Hepatocyte (in vitro differentiated cells): ENCODE results near the gene CAPN13. TPM values are rescaled to one million over a fixed set of nuclear protein-coding genes. Genes with fewer than 3 reads are reported as not detected.

Experiments used
- DNase-seq: peaks from one replicate; pipeline ENCODE4 v3.0.0-alpha.2; 2016; ENCODE audit warnings: low spot score
- H2AFZ ChIP-seq: fragments of 200-600 bp; sonication (generic); 2 replicates; pipeline ENCODE4 v1.6.0; 2016; ENCODE audit warnings: antibody characterized with exemption, mild to moderate bottlenecking
- H3K27ac ChIP-seq: fragments of 200-600 bp; sonication (generic); 2 replicates; pipeline ENCODE4 v1.5.1; 2016; ENCODE audit warnings: mild to moderate bottlenecking
- H3K27me3 ChIP-seq: fragments of 200-600 bp; sonication (generic); 2 replicates; pipeline ENCODE4 v1.6.1; 2016
- H3K36me3 ChIP-seq: fragments of 200-600 bp; sonication (generic); replicated peaks from 2 replicates; pipeline ENCODE4 v1.5.1; 2016; ENCODE audit warnings: low read depth; ENCODE audit not compliant: insufficient read depth
- H3K4me1 ChIP-seq: fragments of 200-600 bp; sonication (generic); 2 replicates; pipeline ENCODE4 v1.5.1; 2016; ENCODE audit warnings: mild to moderate bottlenecking, moderate library complexity; ENCODE audit not compliant: insufficient read depth
- H3K4me2 ChIP-seq: fragments of 200-600 bp; sonication (generic); 2 replicates; pipeline ENCODE4 v1.6.0; 2016
- H3K4me3 ChIP-seq: fragments of 200-600 bp; sonication (generic); 2 replicates; pipeline ENCODE4 v1.5.1; 2016; ENCODE audit warnings: mild to moderate bottlenecking
- H3K79me2 ChIP-seq: fragments of 200-600 bp; sonication (generic); 2 replicates; pipeline ENCODE4 v1.6.0; 2017; ENCODE audit warnings: mild to moderate bottlenecking
- H3K9me2 ChIP-seq: fragments of 200-600 bp; sonication (generic); replicated peaks from 2 replicates; pipeline ENCODE4 v1.6.0; 2017; ENCODE audit warnings: mild to moderate bottlenecking; ENCODE audit not compliant: insufficient read depth
- H3K9me3 ChIP-seq: fragments of 200-600 bp; sonication (generic); 2 replicates; pipeline ENCODE4 v1.5.1; 2016; ENCODE audit warnings: low read depth, mild to moderate bottlenecking
- H4K20me1 ChIP-seq: fragments of 200-600 bp; sonication (generic); 2 replicates; pipeline ENCODE4 v1.6.0; 2016; ENCODE audit warnings: mild to moderate bottlenecking; ENCODE audit not compliant: insufficient read depth, poor library complexity, severe bottlenecking
- EZH2 ChIP-seq: fragments of 200-600 bp; sonication (generic); IDR thresholded peaks from 2 replicates; pipeline ENCODE4 v1.6.1; 2016; ENCODE audit warnings: antibody characterized with exemption, mild to moderate bottlenecking, borderline replicate concordance
- EZH2phosphoT487 ChIP-seq: fragments of 200-600 bp; sonication (generic); IDR thresholded peaks from one replicate; pipeline ENCODE4 v1.6.1; 2018; ENCODE audit warnings: antibody characterized with exemption, mild to moderate bottlenecking, low read depth, moderate library complexity; ENCODE audit not compliant: unreplicated experiment, severe bottlenecking
- WGBS: methylation state at CpG from one replicate; pipeline ENCODE4 v1.1.6; 2016; ENCODE audit warnings: low lambda C conversion rate; ENCODE audit errors: missing lambda C conversion rate; 5-methylcytosine and 5-hydroxymethylcytosine counted together
- polyA plus RNA-seq: library from polyadenylated mRNA; unstranded; fragments of >200 nt; fragmentation: Nextera tagmentation; extraction: Ambion mirVana; gene quantifications from 2 replicates; pipeline ENCODE4 v1.2.1, GENCODE V29; 2016
- total RNA-seq: library from RNA; depleted of rRNA; stranded (reverse); fragments of >200 nt; gene quantifications from 2 replicates; pipeline ENCODE4 v1.2.3, GENCODE V29; 2014
- TF ChIP-seq, protein P1 (sequence below): fragments of 200-600 bp; sonication (generic); IDR thresholded peaks from 2 replicates; pipeline ENCODE4 v1.5.1; 2016; ENCODE audit warnings: antibody characterized with exemption, mild to moderate bottlenecking; ENCODE audit not compliant: poor library complexity

The CAPN13 gene
- total and polyA plus RNA-seq, 2 experiments from 2014 or later: 5.9 to 6.0 TPM

DNA sequence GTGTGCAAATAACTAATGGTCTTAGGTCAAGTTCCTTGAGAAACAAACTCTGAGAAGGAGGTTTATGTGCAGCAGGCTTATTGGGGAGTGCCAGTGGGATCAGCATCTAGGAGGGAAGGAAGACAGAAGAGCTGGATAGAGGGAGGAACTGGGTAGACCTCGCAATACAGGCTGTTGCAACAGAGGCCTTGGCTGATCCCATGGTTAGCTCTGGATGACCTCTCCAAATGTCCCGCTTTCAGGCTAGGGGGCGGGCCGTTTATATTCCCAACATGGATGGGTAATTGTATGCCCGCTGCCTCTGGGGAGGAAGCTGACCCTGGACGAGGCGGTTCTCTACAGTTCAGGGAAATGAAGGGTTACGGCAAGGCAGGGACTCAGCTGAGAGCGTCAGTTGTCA, 14.7 kb upstream of the CAPN13 start:
- no peak for TF ChIP-seq EZH2phosphoT487
- TF ChIP-seq, protein P1, sequence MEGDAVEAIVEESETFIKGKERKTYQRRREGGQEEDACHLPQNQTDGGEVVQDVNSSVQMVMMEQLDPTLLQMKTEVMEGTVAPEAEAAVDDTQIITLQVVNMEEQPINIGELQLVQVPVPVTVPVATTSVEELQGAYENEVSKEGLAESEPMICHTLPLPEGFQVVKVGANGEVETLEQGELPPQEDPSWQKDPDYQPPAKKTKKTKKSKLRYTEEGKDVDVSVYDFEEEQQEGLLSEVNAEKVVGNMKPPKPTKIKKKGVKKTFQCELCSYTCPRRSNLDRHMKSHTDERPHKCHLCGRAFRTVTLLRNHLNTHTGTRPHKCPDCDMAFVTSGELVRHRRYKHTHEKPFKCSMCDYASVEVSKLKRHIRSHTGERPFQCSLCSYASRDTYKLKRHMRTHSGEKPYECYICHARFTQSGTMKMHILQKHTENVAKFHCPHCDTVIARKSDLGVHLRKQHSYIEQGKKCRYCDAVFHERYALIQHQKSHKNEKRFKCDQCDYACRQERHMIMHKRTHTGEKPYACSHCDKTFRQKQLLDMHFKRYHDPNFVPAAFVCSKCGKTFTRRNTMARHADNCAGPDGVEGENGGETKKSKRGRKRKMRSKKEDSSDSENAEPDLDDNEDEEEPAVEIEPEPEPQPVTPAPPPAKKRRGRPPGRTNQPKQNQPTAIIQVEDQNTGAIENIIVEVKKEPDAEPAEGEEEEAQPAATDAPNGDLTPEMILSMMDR: no peak
- no peak for TF ChIP-seq EZH2
- no peak overlapping the region for H2AFZ ChIP-seq
- no peak overlapping the region for H3K4me3 ChIP-seq
- H3K4me1 ChIP-seq: no peaks in the 10 kb centered on the region
- H4K20me1 ChIP-seq: no peaks in the 10 kb centered on the region
- no peaks in the 10 kb centered on the region for H3K36me3 ChIP-seq
- H3K4me2 ChIP-seq: no peak overlapping the region
- no peaks in the 10 kb centered on the region for H3K27me3 ChIP-seq
- no peaks in the 10 kb centered on the region for H3K9me3 ChIP-seq
- no peak overlapping the region for H3K27ac ChIP-seq
- no peaks in the 10 kb centered on the region for H3K79me2 ChIP-seq
- H3K9me2 ChIP-seq: no peaks in the 10 kb centered on the region
- no peak for DNase-seq
- WGBS: 79% methylated on average over 9 of the region's 9 CpGs

- no peak overlapping the region for H3K4me2 ChIP-seq
- H3K9me2 ChIP-seq: no peaks in the 10 kb centered on the region
- H3K27ac ChIP-seq: no peak overlapping the region
- H3K79me2 ChIP-seq: no peaks in the 10 kb centered on the region
- no peaks in the 10 kb centered on the region for H3K36me3 ChIP-seq
- H3K4me3 ChIP-seq: no peak overlapping the region
- no peak for DNase-seq
- no peaks in the 10 kb centered on the region for H3K9me3 ChIP-seq
- H4K20me1 ChIP-seq: no peaks in the 10 kb centered on the region
- WGBS: 87% methylated on average over 12 of the region's 12 CpGs
- no peak for TF ChIP-seq EZH2phosphoT487
- TF ChIP-seq EZH2: no peak
- TF ChIP-seq, protein P1: no peak
- H2AFZ ChIP-seq: no peak overlapping the region
- H3K4me1 ChIP-seq: no peaks in the 10 kb centered on the region
- no peaks in the 10 kb centered on the region for H3K27me3 ChIP-seq
Measured at GRCh38 chr2:30820381-30821055, 13.3 kb upstream of the CAPN13 start.

DNA sequence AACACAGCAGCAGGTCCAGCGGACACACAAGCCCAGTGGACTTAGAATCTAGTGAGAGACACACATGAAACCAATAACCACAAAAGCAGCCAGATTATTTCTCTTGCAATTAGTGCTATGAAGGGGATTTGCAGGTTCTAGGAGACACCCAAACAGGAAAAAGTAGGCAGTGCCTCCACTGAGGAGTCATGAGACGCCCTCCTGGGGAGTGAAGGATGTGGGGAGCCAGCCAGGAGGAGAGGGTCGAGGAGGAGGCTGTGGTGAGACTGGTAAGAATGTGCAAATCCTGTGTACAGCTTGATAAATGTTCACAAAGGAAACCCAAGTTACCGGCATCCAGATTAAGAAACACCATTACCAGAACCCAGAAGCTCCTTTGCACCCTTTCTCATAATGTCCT, 2.7 kb upstream of the CAPN13 start:
- H2AFZ ChIP-seq: no peak overlapping the region
- no peak overlapping the region for H3K27ac ChIP-seq
- H4K20me1 ChIP-seq: no peaks in the 10 kb centered on the region
- DNase-seq: no peak
- H3K4me1 ChIP-seq: peaks cover 5% of the 10 kb centered on the region
- no peaks in the 10 kb centered on the region for H3K9me3 ChIP-seq
- no peaks in the 10 kb centered on the region for H3K27me3 ChIP-seq
- no peaks in the 10 kb centered on the region for H3K36me3 ChIP-seq
- H3K79me2 ChIP-seq: peaks cover 3% of the 10 kb centered on the region
- WGBS: 67% methylated on average over 4 of the region's 4 CpGs
- H3K9me2 ChIP-seq: no peaks in the 10 kb centered on the region
- no peak overlapping the region for H3K4me2 ChIP-seq
- H3K4me3 ChIP-seq: no peak overlapping the region
- TF ChIP-seq, protein P1: no peak
- no peak for TF ChIP-seq EZH2phosphoT487
- TF ChIP-seq EZH2: no peak
